ENCODE data around the gene QTRT2. TPM values are rescaled to one million over a fixed set of nuclear protein-coding genes. Genes with fewer than 3 reads are reported as not detected.

Gene QTRT2
- polyA plus RNA-seq, 1 donor from 2014 or later = 16.3 TPM

- Histone ChIP-seq H3K9me3 (ENCODE audit: low read length) (no peaks in the 10 kb centered on the region), H4K20me1 (ENCODE audit: insufficient read depth) (no peaks in the 10 kb centered on the region), H3K9ac (ENCODE audit: low read length) (no peak overlapping the region), H3K4me2 (ENCODE audit: low read length) (no peak overlapping the region), H3F3A (ENCODE audit: insufficient read depth, low read length, poor library complexity, severe bottlenecking) (no peaks in the 10 kb centered on the region), H3K36me3 (ENCODE audit: insufficient read depth, low read length) (no peaks in the 10 kb centered on the region), H3K4me3 (ENCODE audit: low read length) (no peak overlapping the region), H2AFZ (ENCODE audit: low read depth, low read length) (no peak overlapping the region), H3K79me2 (replicated peaks; ENCODE audit: insufficient read depth, low read length) (no peaks in the 10 kb centered on the region), H3K9me2 (ENCODE audit: insufficient read depth, low read length) (no peaks in the 10 kb centered on the region), H3K27me3 (ENCODE audit: insufficient read depth, low read depth, low read length) (no peaks in the 10 kb centered on the region), H3K27ac (ENCODE audit: low read length) (no peak overlapping the region)
- TF ChIP-seq TAF1 (IDR thresholded peaks at IDR 0.05; ENCODE audit: low read depth) (no peak), CTCF (IDR thresholded peaks at IDR 0.05; ENCODE audit: poor library complexity, severe bottlenecking) (no peak), EZH2 (IDR thresholded peaks at IDR 0.05; ENCODE audit: borderline replicate concordance, insufficient read depth, low read length, poor library complexity, severe bottlenecking) (no peak), REST (IDR thresholded peaks at IDR 0.05; ENCODE audit: borderline replicate concordance) (no peak), SMC3 (conservative IDR thresholded peaks at IDR 0.05; ENCODE audit: poor library complexity) (no peak), RAD21 (conservative IDR thresholded peaks at IDR 0.05) (no peak), MXI1 (conservative IDR thresholded peaks at IDR 0.05; ENCODE audit: poor library complexity, severe bottlenecking) (no peak), POLR2AphosphoS5 (IDR thresholded peaks at IDR 0.05) (no peak), EP300 (conservative IDR thresholded peaks at IDR 0.05; ENCODE audit: poor library complexity, severe bottlenecking) (no peak)
Observed at GRCh38 chr3:114103181-114103580, 46.6 kb downstream of the QTRT2 start.

GRCh38 chr3:114103858-114104257, 47.3 kb downstream of the QTRT2 start:
- Histone ChIP-seq H3K9ac (ENCODE audit: low read length) (no peak overlapping the region), H2AFZ (ENCODE audit: low read depth, low read length) (no peak overlapping the region), H3K9me3 (ENCODE audit: low read length) (no peaks in the 10 kb centered on the region), H3K27me3 (ENCODE audit: insufficient read depth, low read depth, low read length) (no peaks in the 10 kb centered on the region), H3F3A (ENCODE audit: insufficient read depth, low read length, poor library complexity, severe bottlenecking) (no peaks in the 10 kb centered on the region), H3K36me3 (ENCODE audit: insufficient read depth, low read length) (no peaks in the 10 kb centered on the region), H3K27ac (ENCODE audit: low read length) (no peak overlapping the region), H3K9me2 (ENCODE audit: insufficient read depth, low read length) (no peaks in the 10 kb centered on the region), H4K20me1 (ENCODE audit: insufficient read depth) (no peaks in the 10 kb centered on the region), H3K4me3 (ENCODE audit: low read length) (no peak overlapping the region), H3K4me2 (ENCODE audit: low read length) (no peak overlapping the region), H3K79me2 (replicated peaks; ENCODE audit: insufficient read depth, low read length) (no peaks in the 10 kb centered on the region)
- TF ChIP-seq MXI1 (conservative IDR thresholded peaks at IDR 0.05; ENCODE audit: poor library complexity, severe bottlenecking) = no peak
- no peak for TF ChIP-seq POLR2AphosphoS5 (IDR thresholded peaks at IDR 0.05)
- no peak for TF ChIP-seq CTCF (IDR thresholded peaks at IDR 0.05; ENCODE audit: poor library complexity, severe bottlenecking)
- no peak for TF ChIP-seq EP300 (conservative IDR thresholded peaks at IDR 0.05; ENCODE audit: poor library complexity, severe bottlenecking)
- TF ChIP-seq SMC3 (conservative IDR thresholded peaks at IDR 0.05; ENCODE audit: poor library complexity) = no peak
- no peak for TF ChIP-seq TAF1 (IDR thresholded peaks at IDR 0.05; ENCODE audit: low read depth)
- TF ChIP-seq REST (IDR thresholded peaks at IDR 0.05; ENCODE audit: borderline replicate concordance) = no peak
- TF ChIP-seq RAD21 (conservative IDR thresholded peaks at IDR 0.05) = no peak
- TF ChIP-seq EZH2 (IDR thresholded peaks at IDR 0.05; ENCODE audit: borderline replicate concordance, insufficient read depth, low read length, poor library complexity, severe bottlenecking) = no peak
